ENCODE measurements around the gene INSYN2B.
"Not testable (repeated sequence)": the region's sequence is repeated elsewhere in the genome, so short reads cannot be mapped to it uniquely, and the experiment has no call there.

- TF ChIP-seq CTCF, POLR2A (IDR thresholded peaks at IDR 0.05): not testable (repeated sequence)
These were observed 27.1 kb downstream of the INSYN2B start for GRCh38 chr5:169953196-169953595.

All from thyroid gland (tissue), 4 donors.